OCI-LY1 (cell line): ENCODE data around the gene ASS1.

ENCODE experiments used
- CTCF ChIP-seq: fragments of 200-600 bp; sonication (generic), shearing (Covaris generic); IDR thresholded peaks from 2 replicates; pipeline ENCODE4 v1.5.1; 2017; ENCODE audit warnings: mild to moderate bottlenecking, antibody characterized with exemption, low read length, moderate library complexity, mixed read lengths
- EZH2 ChIP-seq: fragments of 200-600 bp; sonication (generic), shearing (Covaris generic); IDR thresholded peaks from 2 replicates; pipeline ENCODE4 v1.8.0; 2017; ENCODE audit warnings: borderline replicate concordance, mixed run types, mild to moderate bottlenecking, antibody characterized with exemption, low read length, moderate library complexity, mixed read lengths

GRCh38 chr9:130523921-130524320 lies 79.2 kb downstream of the ASS1 start:
- no peak for TF ChIP-seq CTCF
- no peak for TF ChIP-seq EZH2
